HFFc6 (cell line): ENCODE data around the gene CNNM1. TPM values are rescaled to one million over a fixed set of nuclear protein-coding genes. Genes with fewer than 3 reads are reported as not detected.

Experiments used
- DNase-seq: peaks from one replicate; pipeline ENCODE4 v3.0.0-alpha.2; 2018
- H3K27ac Mint-ChIP-seq: 2 replicates; pipeline ENCODE4 v1.8.0; 2020; ENCODE audit warnings: mild to moderate bottlenecking, mixed read lengths
- H3K27me3 Mint-ChIP-seq: 2 replicates; pipeline ENCODE4 v1.8.0; 2021; ENCODE audit warnings: mild to moderate bottlenecking, moderate library complexity, mixed read lengths; ENCODE audit not compliant: insufficient read depth
- H3K36me3 Mint-ChIP-seq: 2 replicates; pipeline ENCODE4 v1.8.0; 2021; ENCODE audit warnings: low read depth, mixed read lengths
- H3K4me1 Mint-ChIP-seq: 2 replicates; pipeline ENCODE4 v1.8.0; 2020; ENCODE audit warnings: low read depth, mixed read lengths
- H3K4me3 Mint-ChIP-seq: 2 replicates; pipeline ENCODE4 v1.8.0; 2020; ENCODE audit warnings: mild to moderate bottlenecking, moderate library complexity, mixed read lengths
- H3K9me3 Mint-ChIP-seq: 2 replicates; pipeline ENCODE4 v1.8.0; 2020; ENCODE audit warnings: mild to moderate bottlenecking, mixed read lengths
- total RNA-seq, 6 experiments: library from RNA; stranded (reverse); fragmentation: NEBNext Ultra II Directional; extraction: Animal tissue kit (Norgen Biotek cat#: 25700); gene quantifications; 2 replicates in 1 of 6; 3 replicates in 5 of 6; pipeline ENCODE4 v1.2.3, GENCODE V29; 2021
- TF ChIP-seq, protein P1 (sequence below): fragments of 200-600 bp; sonication (generic); IDR thresholded peaks from 2 replicates; pipeline ENCODE4 v1.5.0; 2021; ENCODE audit warnings: antibody characterized with exemption, mild to moderate bottlenecking

The CNNM1 gene
- total RNA-seq, 6 experiments from 2014 or later, result 3.0 to 4.6 (median 3.3) TPM

DNA sequence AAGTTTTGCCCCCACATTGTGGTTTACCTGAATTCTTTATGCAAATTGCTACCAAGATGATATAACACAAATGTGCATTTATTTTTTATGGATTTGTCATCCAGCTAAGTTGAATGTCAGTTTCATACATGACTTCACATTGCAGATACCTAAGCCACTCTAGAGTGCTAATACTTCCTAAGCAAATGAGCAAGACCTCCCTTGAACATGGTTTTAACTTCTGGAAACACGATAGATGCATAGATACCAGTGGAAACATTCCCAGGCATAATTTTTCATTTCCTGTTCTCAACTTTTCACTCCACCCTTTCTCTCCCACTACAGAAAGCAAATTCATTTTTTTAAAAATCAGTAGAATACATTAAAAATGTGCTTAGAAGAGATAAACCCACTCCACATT lies 81.0 kb downstream of the CNNM1 start:
- TF ChIP-seq, protein P1, sequence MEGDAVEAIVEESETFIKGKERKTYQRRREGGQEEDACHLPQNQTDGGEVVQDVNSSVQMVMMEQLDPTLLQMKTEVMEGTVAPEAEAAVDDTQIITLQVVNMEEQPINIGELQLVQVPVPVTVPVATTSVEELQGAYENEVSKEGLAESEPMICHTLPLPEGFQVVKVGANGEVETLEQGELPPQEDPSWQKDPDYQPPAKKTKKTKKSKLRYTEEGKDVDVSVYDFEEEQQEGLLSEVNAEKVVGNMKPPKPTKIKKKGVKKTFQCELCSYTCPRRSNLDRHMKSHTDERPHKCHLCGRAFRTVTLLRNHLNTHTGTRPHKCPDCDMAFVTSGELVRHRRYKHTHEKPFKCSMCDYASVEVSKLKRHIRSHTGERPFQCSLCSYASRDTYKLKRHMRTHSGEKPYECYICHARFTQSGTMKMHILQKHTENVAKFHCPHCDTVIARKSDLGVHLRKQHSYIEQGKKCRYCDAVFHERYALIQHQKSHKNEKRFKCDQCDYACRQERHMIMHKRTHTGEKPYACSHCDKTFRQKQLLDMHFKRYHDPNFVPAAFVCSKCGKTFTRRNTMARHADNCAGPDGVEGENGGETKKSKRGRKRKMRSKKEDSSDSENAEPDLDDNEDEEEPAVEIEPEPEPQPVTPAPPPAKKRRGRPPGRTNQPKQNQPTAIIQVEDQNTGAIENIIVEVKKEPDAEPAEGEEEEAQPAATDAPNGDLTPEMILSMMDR, result no peak
- H3K27me3 Mint-ChIP-seq, result peaks cover 3% of the 10 kb centered on the region; the same call in 1 of the 2 replicates
- peaks cover 23% of the 10 kb centered on the region for H3K4me1 Mint-ChIP-seq
- no peaks in the 10 kb centered on the region for H3K9me3 Mint-ChIP-seq
- H3K27ac Mint-ChIP-seq, result no peak overlapping the region
- H3K36me3 Mint-ChIP-seq, result peaks cover 19% of the 10 kb centered on the region
- H3K4me3 Mint-ChIP-seq, result no peak overlapping the region
- no peak for DNase-seq

DNA sequence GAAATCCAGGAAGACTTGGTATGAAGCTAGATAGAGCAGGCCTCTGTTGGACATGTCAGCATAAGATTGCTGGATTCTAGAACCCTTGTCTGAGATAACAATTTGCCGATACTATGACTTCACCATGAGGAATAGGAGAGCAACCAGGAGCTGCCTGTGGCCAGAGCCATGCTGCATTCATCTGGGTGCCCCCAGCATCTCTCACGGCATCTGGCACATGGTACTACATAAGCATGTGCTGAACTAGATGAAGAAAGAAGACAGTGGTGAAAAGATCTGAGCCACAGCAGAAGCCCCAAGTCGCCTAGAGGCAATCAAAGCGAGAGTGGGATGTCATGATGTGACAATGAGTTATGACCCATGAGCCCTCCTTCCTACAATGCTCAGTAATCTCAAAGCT lies 81.7 kb downstream of the CNNM1 start:
- no peak for DNase-seq
- peaks cover 15% of the 10 kb centered on the region for H3K36me3 Mint-ChIP-seq
- no peaks in the 10 kb centered on the region for H3K9me3 Mint-ChIP-seq
- TF ChIP-seq, protein P1, result no peak
- H3K27me3 Mint-ChIP-seq, result peaks cover 3% of the 10 kb centered on the region; the same call in 1 of the 2 replicates
- peak overlapping the region; percentile 60; the same call in 1 of the 2 replicates for H3K27ac Mint-ChIP-seq
- 0 out of 2 replicates have a peak overlapping the region, but pooled peaks have one; percentile 5 for H3K4me3 Mint-ChIP-seq
- peaks cover 23% of the 10 kb centered on the region for H3K4me1 Mint-ChIP-seq

DNA sequence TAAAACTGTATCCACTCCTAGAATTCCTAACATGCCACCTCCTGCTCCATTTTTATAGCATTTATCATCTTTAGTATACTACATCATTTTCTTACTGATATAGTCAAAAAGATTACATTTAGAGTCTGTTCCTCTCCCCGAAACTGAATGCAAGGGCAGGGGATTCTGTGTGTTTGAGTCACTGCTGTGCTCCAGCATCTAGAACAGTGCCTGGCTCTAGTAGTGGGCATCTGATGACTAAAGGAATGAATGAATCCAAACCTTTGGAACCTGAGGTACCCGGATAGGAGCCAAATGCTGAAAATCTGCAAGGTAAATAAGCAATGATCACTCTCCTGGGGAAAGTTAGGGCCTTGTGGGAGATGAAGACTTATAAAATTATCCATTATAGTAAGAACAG lies 82.4 kb downstream of the CNNM1 start:
- H3K27me3 Mint-ChIP-seq, result peaks cover 3% of the 10 kb centered on the region; the same call in 1 of the 2 replicates
- TF ChIP-seq, protein P1, result 0 out of 2 replicates have a peak, but pooled peaks have one; percentile 4
- no peaks in the 10 kb centered on the region for H3K9me3 Mint-ChIP-seq
- peaks cover 23% of the 10 kb centered on the region for H3K4me1 Mint-ChIP-seq
- peaks cover 15% of the 10 kb centered on the region for H3K36me3 Mint-ChIP-seq
- DNase-seq, result no peak
- H3K4me3 Mint-ChIP-seq, result 0 out of 2 replicates have a peak overlapping the region, but pooled peaks have one; percentile 5
- H3K27ac Mint-ChIP-seq, result peak overlapping the region; percentile 60; the same call in 1 of the 2 replicates

DNA sequence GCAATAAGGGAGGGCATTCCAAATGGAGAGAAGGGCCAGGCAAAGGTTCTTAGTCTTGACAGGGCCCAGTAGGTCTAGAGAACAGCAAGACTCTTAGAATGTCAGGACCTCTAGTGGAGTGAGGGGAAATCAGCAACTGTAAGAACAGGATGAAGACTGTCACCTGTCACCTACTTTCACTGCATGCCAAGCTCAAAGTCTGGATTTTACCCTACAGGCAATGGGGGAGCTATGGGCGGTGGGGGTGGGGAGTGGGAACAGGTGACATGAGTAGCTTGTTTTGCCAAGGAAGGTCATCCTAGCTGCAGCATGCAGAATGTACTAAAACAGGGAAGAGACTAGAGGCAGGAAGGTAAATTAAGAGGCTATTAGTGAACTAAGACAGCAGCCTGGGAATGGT lies 82.9 kb downstream of the CNNM1 start:
- Mint-ChIP-seq H3K9me3 (no peaks in the 10 kb centered on the region), H3K27me3 (no peaks in the 10 kb centered on the region; the same call in 1 of the 2 replicates), H3K4me3 (no peak overlapping the region), H3K4me1 (peaks cover 23% of the 10 kb centered on the region), H3K36me3 (peaks cover 11% of the 10 kb centered on the region), H3K27ac (peak overlapping the region; percentile 60)
- TF ChIP-seq, protein P1, result no peak
- no peak for DNase-seq

DNA sequence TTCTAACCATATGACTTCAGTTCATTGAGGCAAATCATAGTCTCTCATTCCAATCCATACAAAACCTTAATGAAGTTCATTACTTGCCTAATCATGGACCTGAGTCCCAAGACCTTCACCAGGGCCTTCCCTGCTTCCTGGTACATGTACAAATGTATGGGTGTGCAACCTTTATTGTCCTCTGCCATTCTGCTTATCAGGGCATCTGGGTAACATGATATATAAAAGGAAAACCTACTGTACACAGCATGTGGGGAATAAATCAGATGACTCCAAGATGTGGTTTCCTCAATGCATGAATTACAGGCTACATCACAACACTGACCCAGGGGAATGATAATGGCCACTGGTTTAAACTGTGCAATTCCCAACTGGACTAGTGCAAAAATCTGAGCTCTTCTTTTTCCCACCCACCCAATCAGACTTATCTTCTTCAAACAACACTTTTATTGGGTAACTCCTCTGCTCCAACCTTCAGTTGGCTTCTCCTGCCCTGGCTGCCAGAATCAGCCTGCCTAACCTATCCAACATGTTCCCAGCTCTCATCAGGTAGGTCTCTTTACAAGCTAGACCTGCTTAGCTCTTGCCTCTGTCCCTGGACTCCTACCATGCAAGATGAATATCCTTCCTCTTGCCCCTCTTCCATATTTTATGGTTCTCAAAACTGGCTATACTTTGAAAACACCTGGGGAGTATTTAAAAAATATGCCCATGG lies 89.9 kb downstream of the CNNM1 start:
- DNase-seq, result no peak
- peaks cover 12% of the 10 kb centered on the region; the same call in 1 of the 2 replicates for H3K4me1 Mint-ChIP-seq
- no peak overlapping the region for H3K4me3 Mint-ChIP-seq
- H3K36me3 Mint-ChIP-seq, result peaks cover 37% of the 10 kb centered on the region
- TF ChIP-seq, protein P1, result no peak
- no peaks in the 10 kb centered on the region; the same call in 1 of the 2 replicates for H3K27me3 Mint-ChIP-seq
- H3K9me3 Mint-ChIP-seq, result no peaks in the 10 kb centered on the region
- H3K27ac Mint-ChIP-seq, result no peak overlapping the region
